HTERT RPE-1 (cell line): ENCODE data around the gene PARM1.
"Not testable (repeated sequence)": the region's sequence is repeated elsewhere in the genome, so short reads cannot be mapped to it uniquely, and the experiment has no call there.

Experiments used
- in situ Hi-C: fragments of 300-500 bp; cut with MboI; formaldehyde crosslinking; loops from 4 replicates; pipeline ENCODE4 v1.14.3; 2020; ENCODE audit warnings: low sequenced_read_pairs

Gene PARM1

DNA sequence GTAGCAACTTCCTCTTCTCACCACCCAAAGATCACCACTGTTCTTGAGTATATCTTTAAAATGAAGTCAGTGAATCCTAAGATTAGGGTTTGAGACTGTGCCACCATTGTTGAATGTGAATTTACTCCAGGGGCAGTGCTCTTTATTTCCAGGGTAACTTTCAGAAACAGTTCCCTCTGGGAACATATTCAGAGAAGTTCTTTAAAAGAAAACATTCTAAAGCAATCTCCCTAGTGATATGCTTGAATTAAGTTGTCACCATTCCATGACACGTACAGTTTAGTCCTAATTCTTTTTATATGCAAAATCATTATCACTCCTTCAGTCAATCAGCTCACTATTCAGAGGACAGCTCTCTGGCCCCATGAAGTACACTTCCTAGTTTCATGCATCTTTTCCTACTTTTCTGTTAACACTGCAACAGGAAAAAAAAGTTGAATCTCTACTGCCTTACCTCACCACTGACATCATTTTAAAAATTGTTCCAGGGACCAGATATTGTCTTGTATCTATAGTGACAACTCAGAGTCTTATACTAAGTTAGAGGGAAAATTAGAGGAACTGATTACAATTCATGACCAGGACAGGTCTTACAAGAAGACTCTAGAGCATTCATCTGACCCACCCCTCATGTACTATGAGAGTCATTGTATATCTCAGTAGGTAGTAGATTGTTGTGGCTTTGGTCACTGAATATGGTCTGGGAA, 49.8 kb downstream of the PARM1 start:
- in situ Hi-C loops: no loop called here

DNA sequence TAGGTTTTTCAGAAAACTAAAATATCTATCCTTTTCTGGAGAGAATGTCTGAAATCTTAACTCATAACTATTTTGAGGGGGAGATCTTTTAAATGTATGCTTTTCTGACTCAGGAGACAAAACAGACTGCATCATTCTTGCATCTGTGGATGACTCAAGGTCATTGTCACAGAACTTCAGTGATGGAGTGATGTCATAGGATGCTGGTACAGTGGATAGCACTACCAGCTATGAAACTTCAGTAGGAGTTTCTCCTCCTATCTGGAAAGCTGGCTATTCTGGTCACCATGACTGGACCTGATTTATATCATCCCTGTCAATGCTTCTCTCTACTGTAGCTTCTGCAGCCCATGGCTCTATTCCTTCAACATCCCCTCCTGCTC, 50.3 kb downstream of the PARM1 start:
- in situ Hi-C loops: no loop called here

DNA sequence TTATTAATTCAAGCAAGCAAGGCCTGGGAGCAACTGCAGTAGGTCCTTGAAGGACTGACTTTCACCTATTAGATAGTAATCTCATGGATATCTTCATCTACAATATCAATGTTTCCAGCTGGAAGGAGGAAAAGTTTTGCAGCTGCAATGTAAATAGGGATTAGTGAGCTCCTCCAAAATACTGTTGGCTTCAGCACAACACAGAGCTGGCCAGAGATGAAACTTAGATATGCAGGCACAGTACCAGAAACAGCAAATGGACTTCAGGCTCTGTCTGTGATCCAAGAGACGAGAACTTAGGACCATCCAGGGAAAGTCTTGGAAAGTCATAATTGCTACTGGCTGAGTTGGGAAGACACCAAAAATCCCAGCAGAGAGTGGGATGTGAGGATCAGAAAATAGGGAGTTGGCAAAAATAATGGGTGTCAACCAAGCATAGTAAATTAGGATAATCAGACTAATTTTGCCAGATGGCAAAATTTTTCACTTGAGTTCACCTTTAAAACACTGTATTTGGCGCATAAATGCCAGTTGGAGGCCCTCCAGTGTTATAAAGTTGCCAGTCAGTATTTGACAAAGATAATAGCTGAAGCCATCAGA, 57.5 kb downstream of the PARM1 start:
- in situ Hi-C loops: no loop called here

DNA sequence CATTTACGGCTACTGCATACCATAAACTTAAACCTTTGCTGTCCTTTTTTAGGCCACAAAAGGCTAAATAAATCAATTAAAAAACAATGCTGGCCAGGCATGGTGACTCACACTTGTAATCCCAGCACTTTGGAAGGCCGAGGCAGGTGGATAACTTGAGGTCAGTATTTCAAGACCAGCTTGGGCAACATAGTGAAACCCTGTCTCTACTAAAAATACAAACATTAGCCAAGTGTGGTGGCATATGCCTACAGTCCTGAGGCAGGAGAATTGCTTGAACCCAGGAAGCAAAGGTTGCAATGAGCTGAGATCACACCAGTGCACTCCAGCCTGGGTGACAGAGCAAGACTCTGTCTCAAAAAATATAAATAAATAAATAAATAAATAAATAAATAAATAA, 61.5 kb downstream of the PARM1 start:
- in situ Hi-C loops: not testable (repeated sequence)

DNA sequence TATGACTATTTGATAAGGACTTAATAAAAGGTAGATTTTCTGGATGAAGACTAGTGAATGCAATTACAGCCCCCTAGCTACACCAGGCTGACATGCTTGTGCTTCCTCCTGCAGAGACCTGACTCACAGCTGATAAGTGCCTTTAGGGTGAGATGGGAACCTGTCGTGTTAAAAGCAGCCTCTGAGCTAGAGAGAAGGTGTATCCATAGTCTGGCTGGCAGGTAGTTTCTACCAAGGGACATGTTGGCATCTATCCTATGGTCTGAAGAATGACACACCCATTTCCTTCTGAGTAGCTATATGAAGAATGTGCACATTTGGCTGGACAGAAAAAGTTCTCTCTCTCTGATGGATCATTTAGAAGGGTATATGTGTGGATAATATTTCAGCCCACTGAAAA, 64.1 kb downstream of the PARM1 start:
- in situ Hi-C loops: no loop called here

DNA sequence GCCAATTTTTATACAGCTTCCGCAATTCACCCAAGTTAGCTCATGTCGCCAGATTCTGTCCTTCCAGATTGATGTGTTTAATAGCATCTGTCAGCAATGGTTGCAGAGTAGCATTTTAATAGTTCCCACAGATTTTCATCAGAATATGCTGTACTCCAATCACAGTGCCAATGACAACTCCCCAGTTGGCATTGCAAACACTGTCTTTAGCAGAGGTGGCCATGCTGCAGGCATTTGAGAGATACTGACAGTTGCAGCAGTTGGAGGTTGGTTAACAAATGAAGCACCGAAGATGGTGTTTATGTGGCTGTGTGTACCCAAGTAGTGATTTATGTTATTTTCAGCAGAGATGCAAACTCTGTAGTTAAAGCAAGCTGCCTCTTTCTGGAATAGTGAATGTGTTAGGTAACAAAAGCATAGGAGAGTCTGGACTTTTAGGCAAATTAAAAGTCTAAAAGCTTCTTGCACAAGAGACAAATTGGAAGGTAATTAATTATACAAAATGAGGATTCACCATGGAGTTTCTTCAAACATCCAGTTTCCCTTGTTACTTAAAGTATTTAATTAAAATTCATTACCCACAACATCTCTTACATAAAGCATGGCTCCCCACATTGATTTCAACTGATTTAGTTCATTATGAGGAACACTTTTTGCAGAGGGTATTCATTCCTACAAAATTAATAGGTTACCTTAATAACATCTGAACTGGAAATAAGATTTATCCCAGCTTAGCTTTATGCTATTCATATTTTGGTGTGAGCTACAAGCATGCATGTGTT, 65.2 kb downstream of the PARM1 start:
- in situ Hi-C loops: no loop called here

DNA sequence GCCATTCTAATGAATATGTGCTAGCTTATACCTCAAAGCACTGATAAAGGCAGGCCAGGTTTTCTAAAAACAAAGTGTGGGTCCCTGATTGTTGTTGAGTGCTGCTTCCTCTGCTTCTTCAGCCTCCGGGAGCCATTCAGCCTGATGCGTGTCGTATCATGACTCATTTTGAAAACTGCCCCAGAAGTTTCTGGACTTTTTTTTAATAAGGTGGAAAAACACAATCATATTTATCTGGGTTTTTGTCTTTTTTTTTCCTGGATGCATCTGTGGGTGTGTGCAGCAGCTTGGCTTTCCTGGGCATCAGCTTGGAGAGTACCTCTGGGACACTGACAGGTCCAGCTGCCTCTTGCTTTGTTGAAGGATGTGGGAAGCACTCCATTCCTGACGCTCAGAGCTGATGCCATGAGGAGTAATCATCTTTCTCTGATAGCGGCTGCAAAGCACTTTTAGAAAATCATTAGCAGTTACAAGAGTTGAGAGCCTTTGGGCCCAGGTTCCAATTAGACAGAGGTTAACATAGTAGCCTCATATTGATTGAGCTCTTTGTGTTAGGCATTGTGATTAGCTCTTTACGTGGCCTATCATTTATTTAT, 66.9 kb downstream of the PARM1 start:
- in situ Hi-C loops: no loop called here

DNA sequence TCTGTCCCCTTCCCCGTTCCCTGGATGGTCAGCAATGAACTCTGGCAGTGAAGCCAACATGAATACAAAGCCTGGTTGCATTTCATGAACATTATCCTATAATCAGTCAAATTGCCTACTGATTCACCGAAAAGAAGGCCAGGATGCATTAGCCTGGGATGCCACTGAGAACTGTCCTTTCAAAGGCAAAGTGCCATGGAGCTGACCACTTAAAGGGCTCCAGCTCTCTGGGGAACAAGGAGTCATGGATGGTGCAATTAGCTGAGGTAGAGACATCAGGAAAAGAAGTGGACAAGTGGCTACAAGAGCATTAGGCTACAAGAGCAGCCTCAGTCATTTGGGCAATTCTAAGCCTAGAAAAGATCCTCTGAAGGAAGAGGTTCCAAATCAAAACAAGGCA, 69.0 kb downstream of the PARM1 start:
- in situ Hi-C loops: no loop called here

DNA sequence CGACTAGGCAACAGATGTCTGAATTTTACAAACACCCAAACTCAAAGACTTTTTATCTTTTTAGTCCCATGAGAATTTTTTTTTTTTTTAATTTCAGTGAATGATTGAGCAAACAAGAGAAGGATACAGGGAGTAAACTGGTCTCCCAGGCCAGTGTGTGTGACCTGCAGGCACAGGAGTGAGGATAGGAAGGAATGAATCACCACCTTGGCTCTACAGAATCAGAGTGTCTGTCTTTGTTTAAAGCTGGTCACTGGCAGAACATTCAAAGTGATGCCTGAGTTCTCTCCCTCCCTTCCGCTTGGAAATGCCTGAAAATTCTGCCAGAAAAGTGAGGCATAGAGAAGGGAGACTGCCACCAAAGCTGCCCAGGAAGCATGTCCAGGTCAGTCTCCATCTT, 69.5 kb downstream of the PARM1 start:
- in situ Hi-C loops: no loop called here

DNA sequence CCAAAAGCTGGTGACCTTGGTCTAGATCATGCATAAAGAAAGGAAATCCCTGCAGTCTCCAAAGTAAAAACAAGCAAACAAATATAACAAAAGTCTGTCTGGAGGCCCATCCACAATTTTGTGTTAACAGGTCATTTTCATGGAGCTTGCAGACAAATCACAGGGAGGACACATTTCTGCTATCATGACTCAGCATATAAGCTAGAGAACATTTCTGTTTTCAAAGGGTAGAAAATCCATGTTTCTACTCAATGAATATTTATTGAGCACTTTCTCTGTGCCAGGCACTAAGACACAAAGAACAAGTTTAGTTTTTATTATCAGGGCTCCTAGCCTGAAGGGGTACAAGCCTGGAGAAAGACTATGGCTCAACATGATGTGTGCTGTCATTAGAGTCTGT, 71.1 kb downstream of the PARM1 start:
- in situ Hi-C loops: no loop called here

DNA sequence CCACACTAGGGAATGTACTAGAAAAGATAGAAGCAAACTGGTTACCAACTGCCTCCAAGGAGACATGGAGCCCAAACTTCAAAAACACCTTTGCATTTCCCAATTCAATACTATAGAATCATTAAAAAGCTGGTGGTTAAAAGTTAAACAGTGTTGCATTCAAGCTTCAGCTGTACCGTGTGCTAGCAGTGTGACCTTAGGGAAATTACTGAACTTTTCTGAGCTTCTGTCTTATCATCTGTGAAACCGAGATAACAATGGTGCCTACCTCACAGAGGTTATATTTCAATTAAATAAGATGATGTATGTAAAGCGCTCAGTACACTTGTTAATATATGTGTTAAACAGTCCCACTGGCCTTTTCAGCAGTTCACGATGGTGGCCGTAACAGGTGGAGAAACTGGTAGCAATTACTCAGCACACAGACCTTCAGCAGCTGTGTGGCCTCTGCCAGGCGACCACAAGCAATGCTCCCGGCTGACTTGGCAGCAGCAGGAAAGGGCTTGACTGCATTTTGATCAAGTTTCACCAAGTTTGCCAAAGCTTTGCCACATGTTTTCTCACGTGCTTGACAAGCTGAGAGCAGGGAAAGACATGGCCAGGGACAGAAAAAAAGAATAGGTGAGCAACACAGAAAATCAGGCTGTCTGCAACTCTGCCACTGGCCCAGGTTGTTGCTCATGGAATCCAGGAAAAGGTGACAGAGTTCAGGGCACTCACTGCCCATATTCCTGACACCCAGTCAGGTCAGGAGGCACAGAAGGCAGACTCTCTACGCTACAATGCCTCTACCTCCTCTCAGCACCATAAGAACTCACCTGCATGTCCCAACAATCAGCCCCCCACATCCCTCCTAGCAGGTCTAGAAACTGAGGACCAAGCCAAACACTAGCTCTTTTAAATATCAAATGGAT, 72.1 kb downstream of the PARM1 start:
- in situ Hi-C loops: no loop called here

DNA sequence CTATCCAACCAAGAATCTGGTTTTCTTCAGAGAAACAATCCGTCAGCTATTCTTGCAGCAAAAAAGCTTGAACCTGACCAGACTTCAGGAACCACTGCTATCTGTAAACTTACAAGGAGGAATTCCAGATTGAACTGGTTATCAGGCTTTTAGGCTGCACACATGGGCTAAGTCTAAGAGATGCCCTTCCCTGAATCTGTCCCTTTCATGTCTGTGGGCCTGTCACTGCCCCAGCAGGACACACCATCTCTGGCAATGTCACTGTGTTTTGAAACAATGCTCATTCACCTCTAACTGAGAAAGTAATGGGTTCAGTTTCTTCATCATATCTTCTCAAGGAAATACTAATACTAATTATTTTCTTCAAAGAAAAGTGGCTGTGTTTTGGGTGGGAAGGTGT, 72.8 kb downstream of the PARM1 start:
- in situ Hi-C loops: no loop called here

DNA sequence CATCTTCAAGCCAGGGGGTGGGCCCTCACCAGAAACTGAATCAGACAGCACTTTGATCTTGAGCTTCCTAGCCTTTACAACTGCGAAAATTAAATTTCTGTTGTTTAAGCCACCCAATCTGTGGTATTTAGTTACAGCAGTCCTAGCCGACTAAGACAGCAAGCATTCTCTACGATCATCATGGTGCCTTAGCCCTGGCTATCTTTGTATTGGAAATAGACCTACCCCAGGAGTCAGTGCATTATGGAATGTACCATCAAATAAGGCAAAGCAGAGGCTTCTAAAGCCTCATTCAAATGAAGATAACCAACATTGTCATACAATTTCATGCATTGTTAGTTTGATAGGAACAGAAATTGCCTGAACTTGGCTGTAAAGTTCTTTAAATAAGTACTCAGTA, 75.0 kb downstream of the PARM1 start:
- in situ Hi-C loops: no loop called here

DNA sequence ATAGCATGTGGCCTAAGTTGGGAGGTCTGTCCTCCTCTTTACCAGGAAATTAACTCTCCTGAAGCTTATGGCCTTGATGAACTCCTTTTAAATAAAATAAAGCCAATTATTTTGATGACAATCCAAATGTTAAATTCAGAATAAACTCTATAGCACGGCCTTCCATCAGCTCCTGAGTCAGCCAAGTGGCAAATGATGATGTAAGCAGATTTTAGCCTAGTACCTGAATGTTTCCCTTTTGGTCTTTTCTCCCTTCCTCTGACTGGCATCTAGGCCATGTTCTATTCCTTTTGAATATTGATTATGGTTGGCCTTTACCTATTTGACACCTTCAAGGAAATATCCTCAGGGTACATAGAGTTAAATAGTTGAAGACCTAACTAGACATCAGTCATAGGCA, 76.2 kb downstream of the PARM1 start:
- in situ Hi-C loops: no loop called here

DNA sequence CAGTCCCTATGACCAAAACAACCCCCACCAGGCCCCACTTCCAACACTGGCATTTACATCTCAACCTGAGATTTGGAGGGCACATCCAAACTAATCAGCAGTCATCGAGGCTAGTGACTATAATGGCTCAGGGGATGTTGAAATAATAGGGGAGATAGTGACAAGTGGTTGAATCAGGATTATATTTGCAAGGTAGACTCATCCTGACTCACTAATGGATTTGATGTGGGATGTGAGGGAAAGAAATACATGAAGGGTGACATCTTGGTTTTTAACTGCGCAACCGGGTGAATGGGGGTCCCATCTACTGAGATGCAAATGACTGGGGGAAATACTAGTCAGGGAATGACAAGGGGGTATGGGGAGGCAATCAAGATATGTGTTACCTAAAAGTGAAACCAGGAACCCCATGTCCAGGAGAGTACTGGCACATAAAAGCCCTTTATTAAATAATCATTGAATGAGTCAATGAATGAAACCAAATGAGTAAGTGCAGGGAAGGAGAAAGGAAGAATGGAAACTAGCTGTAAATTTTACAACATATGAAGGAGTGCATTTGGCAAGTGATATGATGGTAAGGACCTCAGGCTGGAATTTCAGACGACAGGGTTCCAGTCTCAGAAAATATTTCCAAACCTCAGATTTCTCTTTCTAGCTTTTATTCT, 78.3 kb downstream of the PARM1 start:
- in situ Hi-C loops: no loop called here

DNA sequence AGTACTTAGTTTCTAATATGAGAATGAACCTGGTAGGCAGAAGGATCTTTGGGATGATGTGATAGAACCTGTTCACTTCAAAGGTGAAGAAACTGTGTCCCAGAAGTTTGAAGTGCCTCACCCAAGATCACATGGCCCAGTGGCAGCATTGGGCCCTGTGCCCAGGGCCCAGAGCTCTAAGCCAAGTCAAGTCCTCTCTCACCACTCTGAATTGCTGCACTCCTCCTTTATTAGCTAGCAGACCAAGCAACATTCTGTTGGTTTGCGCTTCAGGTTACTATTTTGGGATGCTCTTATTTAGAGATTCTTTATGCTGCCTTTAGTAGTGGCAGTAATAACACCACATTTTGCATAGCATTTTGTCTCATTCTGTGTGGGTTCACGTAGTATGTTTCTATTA, 82.7 kb downstream of the PARM1 start:
- in situ Hi-C loops: no loop called here

DNA sequence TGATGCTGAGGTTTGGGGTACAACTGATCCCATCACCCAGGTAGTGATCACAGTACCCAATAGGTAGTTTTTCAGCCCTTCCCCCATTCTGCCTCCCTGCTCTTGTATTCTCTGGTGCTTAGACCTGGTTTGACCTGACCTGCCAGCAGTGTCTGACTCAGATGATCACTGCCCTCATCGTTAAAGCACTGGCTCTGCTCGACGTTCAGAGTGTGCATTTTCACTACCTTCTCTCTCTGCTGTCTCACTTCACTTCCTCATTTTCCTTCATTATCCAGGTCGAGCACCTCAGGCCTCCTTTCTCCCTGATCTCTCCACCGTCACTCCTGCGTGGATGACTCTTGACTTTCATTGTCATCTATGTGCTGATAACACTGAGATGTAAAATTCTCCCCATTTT, 83.6 kb downstream of the PARM1 start:
- in situ Hi-C loops: no loop called here

DNA sequence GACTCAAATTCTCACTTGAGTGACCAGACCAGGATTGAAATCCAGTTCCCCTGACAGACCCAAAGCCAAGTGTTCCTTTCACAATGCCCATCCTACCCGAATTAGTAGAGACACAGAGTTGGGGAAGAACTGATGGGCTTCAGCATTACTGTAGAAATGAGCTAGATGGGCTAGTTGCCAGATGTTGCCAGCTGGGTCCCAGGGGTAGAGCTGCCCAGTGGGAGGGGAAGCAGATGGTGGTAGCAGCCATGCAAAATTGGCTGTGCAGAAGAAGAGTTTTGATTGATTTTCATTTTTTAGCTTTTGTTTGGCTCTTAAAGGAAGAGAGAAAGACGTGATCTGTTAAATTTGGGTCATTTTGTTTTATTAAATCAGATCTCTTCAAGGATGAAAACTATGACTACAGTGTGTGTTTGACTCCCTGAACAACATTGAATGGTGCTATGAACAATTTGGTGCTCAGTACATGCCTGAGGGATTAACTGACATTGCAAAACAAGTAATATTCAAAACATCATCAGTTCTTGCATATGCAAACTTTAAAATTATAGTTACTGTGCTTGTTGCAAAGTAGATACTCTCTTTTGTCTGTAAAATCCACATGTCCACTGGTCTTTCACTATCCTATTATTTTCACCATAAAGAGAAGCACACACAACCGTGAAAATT, 86.0 kb downstream of the PARM1 start:
- in situ Hi-C loops: no loop called here

DNA sequence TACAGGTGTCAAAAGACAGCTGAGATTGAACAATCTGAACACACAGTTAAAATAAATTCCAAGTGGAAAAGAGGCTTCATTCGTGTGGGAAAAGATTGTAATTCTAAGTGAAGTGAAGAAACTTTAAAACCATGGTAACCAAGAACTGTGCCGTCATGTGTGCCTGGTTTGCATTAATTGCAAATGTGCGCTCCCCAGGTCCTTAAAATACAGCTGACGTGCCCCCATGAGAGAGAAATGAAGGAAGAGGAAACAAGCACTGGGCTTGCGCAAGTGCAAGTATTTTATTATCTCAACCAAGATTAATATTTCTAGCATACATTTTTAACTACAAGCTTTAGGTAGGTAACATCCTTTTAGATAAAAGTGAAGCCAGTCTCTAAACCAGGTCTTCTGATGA, 92.5 kb downstream of the PARM1 start:
- in situ Hi-C loops: no loop called here
